Hepatocyte (in vitro differentiated cells): ENCODE measurements around the gene SPOCD1. TPM values are rescaled to one million over a fixed set of nuclear protein-coding genes. Genes with fewer than 3 reads are reported as not detected.

ENCODE experiments used
- DNase-seq: peaks from one replicate; pipeline ENCODE4 v3.0.0-alpha.2; 2016; ENCODE audit warnings: low spot score
- H2AFZ ChIP-seq: fragments of 200-600 bp; sonication (generic); 2 replicates; pipeline ENCODE4 v1.6.0; 2016; ENCODE audit warnings: antibody characterized with exemption, mild to moderate bottlenecking
- H3K27ac ChIP-seq: fragments of 200-600 bp; sonication (generic); 2 replicates; pipeline ENCODE4 v1.5.1; 2016; ENCODE audit warnings: mild to moderate bottlenecking
- H3K27me3 ChIP-seq: fragments of 200-600 bp; sonication (generic); 2 replicates; pipeline ENCODE4 v1.6.1; 2016
- H3K36me3 ChIP-seq: fragments of 200-600 bp; sonication (generic); replicated peaks from 2 replicates; pipeline ENCODE4 v1.5.1; 2016; ENCODE audit warnings: low read depth; ENCODE audit not compliant: insufficient read depth
- H3K4me1 ChIP-seq: fragments of 200-600 bp; sonication (generic); 2 replicates; pipeline ENCODE4 v1.5.1; 2016; ENCODE audit warnings: mild to moderate bottlenecking, moderate library complexity; ENCODE audit not compliant: insufficient read depth
- H3K4me2 ChIP-seq: fragments of 200-600 bp; sonication (generic); 2 replicates; pipeline ENCODE4 v1.6.0; 2016
- H3K4me3 ChIP-seq: fragments of 200-600 bp; sonication (generic); 2 replicates; pipeline ENCODE4 v1.5.1; 2016; ENCODE audit warnings: mild to moderate bottlenecking
- H3K79me2 ChIP-seq: fragments of 200-600 bp; sonication (generic); 2 replicates; pipeline ENCODE4 v1.6.0; 2017; ENCODE audit warnings: mild to moderate bottlenecking
- H3K9me2 ChIP-seq: fragments of 200-600 bp; sonication (generic); replicated peaks from 2 replicates; pipeline ENCODE4 v1.6.0; 2017; ENCODE audit warnings: mild to moderate bottlenecking; ENCODE audit not compliant: insufficient read depth
- H3K9me3 ChIP-seq: fragments of 200-600 bp; sonication (generic); 2 replicates; pipeline ENCODE4 v1.5.1; 2016; ENCODE audit warnings: low read depth, mild to moderate bottlenecking
- H4K20me1 ChIP-seq: fragments of 200-600 bp; sonication (generic); 2 replicates; pipeline ENCODE4 v1.6.0; 2016; ENCODE audit warnings: mild to moderate bottlenecking; ENCODE audit not compliant: insufficient read depth, poor library complexity, severe bottlenecking
- EZH2 ChIP-seq: fragments of 200-600 bp; sonication (generic); IDR thresholded peaks from 2 replicates; pipeline ENCODE4 v1.6.1; 2016; ENCODE audit warnings: antibody characterized with exemption, mild to moderate bottlenecking, borderline replicate concordance
- EZH2phosphoT487 ChIP-seq: fragments of 200-600 bp; sonication (generic); IDR thresholded peaks from one replicate; pipeline ENCODE4 v1.6.1; 2018; ENCODE audit warnings: antibody characterized with exemption, mild to moderate bottlenecking, low read depth, moderate library complexity; ENCODE audit not compliant: unreplicated experiment, severe bottlenecking
- WGBS: methylation state at CpG from one replicate; pipeline ENCODE4 v1.1.6; 2016; ENCODE audit warnings: low lambda C conversion rate; ENCODE audit errors: missing lambda C conversion rate; 5-methylcytosine and 5-hydroxymethylcytosine counted together
- polyA plus RNA-seq: library from polyadenylated mRNA; unstranded; fragments of >200 nt; fragmentation: Nextera tagmentation; extraction: Ambion mirVana; gene quantifications from 2 replicates; pipeline ENCODE4 v1.2.1, GENCODE V29; 2016
- total RNA-seq: library from RNA; depleted of rRNA; stranded (reverse); fragments of >200 nt; gene quantifications from 2 replicates; pipeline ENCODE4 v1.2.3, GENCODE V29; 2014
- TF ChIP-seq, protein P1 (sequence below): fragments of 200-600 bp; sonication (generic); IDR thresholded peaks from 2 replicates; pipeline ENCODE4 v1.5.1; 2016; ENCODE audit warnings: antibody characterized with exemption, mild to moderate bottlenecking; ENCODE audit not compliant: poor library complexity

Gene SPOCD1
- total and polyA plus RNA-seq, 2 experiments from 2014 or later: 1.4 to 2.8 TPM

DNA sequence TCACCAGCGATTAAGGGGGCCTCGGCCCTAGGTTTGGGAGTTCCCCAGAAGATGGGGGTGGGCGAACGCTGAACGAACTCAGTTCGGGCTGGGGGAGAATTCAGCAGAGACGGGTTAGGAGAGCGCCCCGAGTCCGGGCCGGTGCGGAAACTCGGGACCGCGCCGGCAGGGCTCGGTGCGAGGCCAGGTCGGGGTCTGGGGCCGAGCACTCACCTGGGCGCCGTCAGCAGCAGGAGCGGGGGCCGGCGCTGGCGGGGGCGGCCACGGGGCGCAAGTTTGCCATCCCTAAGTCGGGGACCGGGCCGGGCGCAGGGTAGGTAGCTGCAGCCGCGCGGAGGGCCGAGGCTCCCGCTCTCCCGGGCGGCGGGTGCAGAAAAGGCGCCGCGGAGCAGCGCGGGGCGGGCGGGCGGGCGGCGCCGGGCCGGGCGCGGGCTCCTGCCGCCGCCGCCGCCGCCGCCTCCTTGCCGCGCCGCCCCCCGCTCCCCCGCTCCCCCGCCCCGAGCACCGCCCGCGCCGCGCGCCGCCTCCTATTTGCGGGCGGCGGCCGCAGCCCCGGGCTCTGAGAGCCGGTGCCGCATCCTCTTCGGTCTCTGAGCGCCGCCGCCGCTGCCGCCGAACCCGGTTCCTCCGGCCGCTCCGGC lies 52.0 kb downstream of the SPOCD1 start:
- H3K27me3 ChIP-seq: peaks cover 22% of the 10 kb centered on the region
- no peaks in the 10 kb centered on the region for H3K36me3 ChIP-seq
- no peaks in the 10 kb centered on the region for H4K20me1 ChIP-seq
- no peak for DNase-seq
- TF ChIP-seq EZH2 (no peak), EZH2phosphoT487 (no peak)
- TF ChIP-seq, protein P1, sequence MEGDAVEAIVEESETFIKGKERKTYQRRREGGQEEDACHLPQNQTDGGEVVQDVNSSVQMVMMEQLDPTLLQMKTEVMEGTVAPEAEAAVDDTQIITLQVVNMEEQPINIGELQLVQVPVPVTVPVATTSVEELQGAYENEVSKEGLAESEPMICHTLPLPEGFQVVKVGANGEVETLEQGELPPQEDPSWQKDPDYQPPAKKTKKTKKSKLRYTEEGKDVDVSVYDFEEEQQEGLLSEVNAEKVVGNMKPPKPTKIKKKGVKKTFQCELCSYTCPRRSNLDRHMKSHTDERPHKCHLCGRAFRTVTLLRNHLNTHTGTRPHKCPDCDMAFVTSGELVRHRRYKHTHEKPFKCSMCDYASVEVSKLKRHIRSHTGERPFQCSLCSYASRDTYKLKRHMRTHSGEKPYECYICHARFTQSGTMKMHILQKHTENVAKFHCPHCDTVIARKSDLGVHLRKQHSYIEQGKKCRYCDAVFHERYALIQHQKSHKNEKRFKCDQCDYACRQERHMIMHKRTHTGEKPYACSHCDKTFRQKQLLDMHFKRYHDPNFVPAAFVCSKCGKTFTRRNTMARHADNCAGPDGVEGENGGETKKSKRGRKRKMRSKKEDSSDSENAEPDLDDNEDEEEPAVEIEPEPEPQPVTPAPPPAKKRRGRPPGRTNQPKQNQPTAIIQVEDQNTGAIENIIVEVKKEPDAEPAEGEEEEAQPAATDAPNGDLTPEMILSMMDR: no peak
- no peaks in the 10 kb centered on the region for H3K9me2 ChIP-seq
- peaks cover 34% of the 10 kb centered on the region for H3K4me1 ChIP-seq
- no peak overlapping the region for H2AFZ ChIP-seq
- H3K27ac ChIP-seq: no peak overlapping the region
- H3K79me2 ChIP-seq: peaks cover 12% of the 10 kb centered on the region
- 2% methylated on average over 24 of the region's 93 CpGs for WGBS
- peak overlapping the region; percentile 82 for H3K4me3 ChIP-seq
- H3K4me2 ChIP-seq: peak overlapping the region; percentile 99
- no peaks in the 10 kb centered on the region for H3K9me3 ChIP-seq

DNA sequence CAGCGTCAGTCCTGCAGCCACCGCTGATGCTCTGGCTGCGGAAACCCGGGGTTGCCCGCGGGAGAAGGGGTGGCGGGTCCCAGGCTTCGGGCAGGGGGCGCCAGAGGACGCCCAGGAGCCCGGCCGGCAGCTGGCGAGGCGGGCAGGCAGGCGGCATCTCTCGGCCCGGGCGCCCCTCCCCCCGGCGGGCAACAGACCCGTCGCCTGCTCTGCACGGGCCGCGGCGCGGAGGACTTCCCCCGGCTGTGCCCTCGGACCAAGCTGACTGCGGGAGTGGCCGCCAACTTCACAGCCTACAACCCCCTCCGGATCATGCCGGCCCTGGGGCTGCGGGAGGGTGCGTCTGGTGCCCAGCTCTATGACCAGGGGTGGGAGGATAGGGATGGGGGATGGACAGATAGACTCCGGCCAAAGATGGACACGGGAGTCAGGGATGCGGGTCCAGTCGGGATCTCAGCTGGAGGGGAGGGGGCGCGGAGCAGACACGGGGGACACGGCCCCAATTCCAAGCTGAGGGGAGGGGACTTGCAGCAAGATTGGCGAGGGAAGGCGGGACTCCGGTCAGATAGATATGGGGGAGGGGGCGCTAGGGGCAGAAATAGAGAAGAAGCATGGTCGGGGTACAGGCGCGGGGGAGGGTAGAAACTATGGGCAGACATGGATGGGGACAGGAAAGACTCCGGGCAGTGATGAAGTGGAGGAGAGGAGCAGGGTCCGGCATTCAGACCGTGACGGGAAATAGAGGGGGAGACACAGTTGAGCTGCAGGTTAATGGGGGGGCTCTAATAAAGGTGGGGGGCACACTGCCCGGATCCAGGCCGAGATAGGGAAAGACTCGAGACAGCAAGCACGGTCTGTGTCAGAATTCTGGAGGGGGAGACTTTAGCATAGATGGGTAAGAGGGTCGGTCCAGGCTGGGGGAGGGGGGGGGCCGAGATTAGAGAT lies 52.8 kb downstream of the SPOCD1 start:
- Histone ChIP-seq H3K9me3 (no peaks in the 10 kb centered on the region), H3K27me3 (peaks cover 22% of the 10 kb centered on the region), H3K36me3 (no peaks in the 10 kb centered on the region), H3K79me2 (peaks cover 12% of the 10 kb centered on the region), H2AFZ (no peak overlapping the region), H3K4me2 (peak overlapping the region; percentile 99), H3K4me1 (peaks cover 34% of the 10 kb centered on the region), H3K9me2 (no peaks in the 10 kb centered on the region), H3K27ac (no peak overlapping the region), H4K20me1 (no peaks in the 10 kb centered on the region), H3K4me3 (peak overlapping the region; percentile 82)
- TF ChIP-seq, protein P1: peak; percentile 60
- TF ChIP-seq EZH2phosphoT487: no peak
- peak; percentile 32 for TF ChIP-seq EZH2
- WGBS: 1% methylated on average over 39 of the region's 60 CpGs
- peak; percentile 90 for DNase-seq

DNA sequence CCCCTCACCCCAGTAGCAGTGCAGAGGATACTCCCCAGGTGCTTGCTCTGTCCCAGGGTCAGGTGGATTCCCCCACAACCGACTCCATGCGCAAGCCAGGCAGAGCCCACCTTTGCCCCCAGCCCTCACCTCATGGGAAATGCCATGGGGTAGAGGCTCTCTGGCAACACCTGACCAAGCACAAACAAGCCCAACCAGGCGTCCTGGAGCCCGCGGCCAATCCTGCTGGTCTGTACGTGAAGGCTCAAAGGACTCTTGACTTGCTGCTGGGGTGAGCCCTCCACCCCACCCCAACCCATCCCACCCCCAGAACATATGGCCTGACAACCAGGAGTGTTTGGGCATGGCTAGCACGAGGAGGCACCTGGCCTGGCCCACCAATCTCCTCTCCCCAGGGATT lies 53.5 kb downstream of the SPOCD1 start:
- WGBS: 32% methylated on average over 6 of the region's 7 CpGs
- peaks cover 22% of the 10 kb centered on the region for H3K27me3 ChIP-seq
- H3K79me2 ChIP-seq: peaks cover 12% of the 10 kb centered on the region
- no peak for TF ChIP-seq EZH2phosphoT487
- TF ChIP-seq, protein P1: no peak
- H3K9me2 ChIP-seq: no peaks in the 10 kb centered on the region
- H3K27ac ChIP-seq: no peak overlapping the region
- H3K36me3 ChIP-seq: no peaks in the 10 kb centered on the region
- H4K20me1 ChIP-seq: no peaks in the 10 kb centered on the region
- H3K4me2 ChIP-seq: peak overlapping the region; percentile 99
- H3K4me3 ChIP-seq: no peak overlapping the region
- H3K4me1 ChIP-seq: peaks cover 34% of the 10 kb centered on the region
- no peaks in the 10 kb centered on the region for H3K9me3 ChIP-seq
- no peak for DNase-seq
- no peak overlapping the region for H2AFZ ChIP-seq
